GM19025 (cell line): Measurements from ENCODE around the gene STX8.

Source experiments
- ATAC-seq: cut with Tn5 transposase; IDR thresholded peaks from one replicate; pipeline ENCODE4 v1.9.1; 2021; ENCODE audit warnings: mild to moderate bottlenecking, low read depth, moderate library complexity; ENCODE audit not compliant: unreplicated experiment

The STX8 gene

GRCh38 chr17:9234389-9234945, 341.2 kb downstream of the STX8 start:
- no peak for ATAC-seq

- ATAC-seq: no peak
These were observed 341.9 kb downstream of the STX8 start for GRCh38 chr17:9233761-9234160.

- ATAC-seq: no peak
These were observed 342.4 kb downstream of the STX8 start for GRCh38 chr17:9233271-9233599.

- no peak for ATAC-seq
These were observed 342.9 kb downstream of the STX8 start for GRCh38 chr17:9232591-9233270.

- ATAC-seq: no peak
These were observed 343.5 kb downstream of the STX8 start for GRCh38 chr17:9232155-9232475.

- no peak for ATAC-seq
These were observed 344.0 kb downstream of the STX8 start for GRCh38 chr17:9231449-9232154.

GRCh38 chr17:9230861-9231260, 344.8 kb downstream of the STX8 start:
- ATAC-seq: no peak

GRCh38 chr17:9230346-9230745, 345.3 kb downstream of the STX8 start:
- no peak for ATAC-seq

- no peak for ATAC-seq
These were observed 345.8 kb downstream of the STX8 start for GRCh38 chr17:9229826-9230201.

- ATAC-seq: no peak
These were observed 346.3 kb downstream of the STX8 start for GRCh38 chr17:9229160-9229825.

- no peak for ATAC-seq
These were observed 347.0 kb downstream of the STX8 start for GRCh38 chr17:9228408-9229159.

GRCh38 chr17:9227819-9228407, 347.7 kb downstream of the STX8 start:
- ATAC-seq: no peak

- no peak for ATAC-seq
These were observed 348.9 kb downstream of the STX8 start for GRCh38 chr17:9226794-9227135.

- ATAC-seq: no peak
These were observed 349.4 kb downstream of the STX8 start for GRCh38 chr17:9226130-9226793.

GRCh38 chr17:9225305-9226101, 350.1 kb downstream of the STX8 start:
- ATAC-seq: no peak

GRCh38 chr17:9224485-9224884, 351.1 kb downstream of the STX8 start:
- ATAC-seq: no peak

GRCh38 chr17:9223531-9223930, 352.1 kb downstream of the STX8 start:
- no peak for ATAC-seq

- ATAC-seq: no peak
These were observed 353.8 kb downstream of the STX8 start for GRCh38 chr17:9221922-9222180.

- ATAC-seq: no peak
These were observed 354.3 kb downstream of the STX8 start for GRCh38 chr17:9221147-9221921.
